Measurements from ENCODE around the gene ADSL. TPM values are rescaled to one million over a fixed set of nuclear protein-coding genes. Genes with fewer than 3 reads are reported as not detected.

The ADSL gene
- total RNA-seq, 2 experiments from 2014 or later, result 117 to 137 TPM

GRCh38 chr22:40414838-40415505 lies 68.7 kb downstream of the ADSL start:
- Histone ChIP-seq H4K20me1 (ENCODE audit: insufficient read depth, low read length) (no peaks in the 10 kb centered on the region), H3K79me2 (ENCODE audit: insufficient read depth, low read depth, low read length) (peaks cover 3% of the 10 kb centered on the region; the same call in 1 of the 2 replicates), H3K4me1 (ENCODE audit: insufficient read depth, low read length, poor library complexity, severe bottlenecking) (peaks cover 99% of the 10 kb centered on the region), H3K9me3 (ENCODE audit: low read length) (no peaks in the 10 kb centered on the region), H3K4me3 (ENCODE audit: low read depth, low read length, poor library complexity, severe bottlenecking) (peak overlapping the region; percentile 61), H2AFZ (ENCODE audit: low read length) (no peak overlapping the region), H3K4me2 (ENCODE audit: low read length) (peak overlapping the region; percentile 93), H3K27ac (ENCODE audit: low read depth, low read length, poor library complexity, severe bottlenecking) (peak overlapping the region; percentile 98), H3K9me2 (ENCODE audit: insufficient read depth, low read length) (no peaks in the 10 kb centered on the region), H3K36me3 (ENCODE audit: insufficient read depth, low read length) (peaks cover 75% of the 10 kb centered on the region)
- DNase-seq (ENCODE audit: low spot score), result peak; percentile 74
- TSS peak; percentile 88 for BruUV-seq (replicated peaks)
- ChIA-PET POLR2A (interaction anchor here (0.5 to 2.1 kb wide), 14 partner anchors 14 to 358 kb away, joined by 3 to 13 read pairs (median 4); no protein-coding TSS in a partner anchor), CTCF (ENCODE audit: unreplicated experiment) (interaction anchor here (0.9 to 1.7 kb wide), 4 partner anchors 13 to 30 kb away, joined by 3 to 6 read pairs (median 4); no protein-coding TSS in a partner anchor)
- TF ChIP-seq EZH2phosphoT487 (IDR thresholded peaks at IDR 0.05; ENCODE audit: borderline replicate concordance, low read depth, low read length) (no peak), CTCF (conservative IDR thresholded peaks at IDR 0.05; ENCODE audit: low read length) (0 out of 2 replicates have a peak, but pooled peaks have one; percentile 28)
- intact Hi-C loops (cut with micrococcal nuclease; ENCODE audit: unreplicated experiment), result loop anchor here (1.0 to 2.0 kb wide), 3 partner anchors 21 to 222 kb away; partner anchors contain the start of gene MRTFA

GRCh38 chr22:40415531-40416266 lies 69.4 kb downstream of the ADSL start:
- POLR2A ChIA-PET, result interaction anchor here (0.5 to 2.9 kb wide), 15 partner anchors 14 to 358 kb away, joined by 3 to 17 read pairs (median 5); no protein-coding TSS in a partner anchor
- H3K9me2 ChIP-seq (ENCODE audit: insufficient read depth, low read length), result no peaks in the 10 kb centered on the region
- peaks cover 75% of the 10 kb centered on the region for H3K36me3 ChIP-seq (ENCODE audit: insufficient read depth, low read length)
- H3K4me1 ChIP-seq (ENCODE audit: insufficient read depth, low read length, poor library complexity, severe bottlenecking), result peaks cover 94% of the 10 kb centered on the region
- intact Hi-C loops (cut with micrococcal nuclease; ENCODE audit: unreplicated experiment), result loop anchor here (2.0 kb wide), 2 partner anchors 39 to 221 kb away; partner anchors contain the start of gene MRTFA
- H4K20me1 ChIP-seq (ENCODE audit: insufficient read depth, low read length), result no peaks in the 10 kb centered on the region
- peak overlapping the region; percentile 93 for H3K4me2 ChIP-seq (ENCODE audit: low read length)
- no peaks in the 10 kb centered on the region for H3K9me3 ChIP-seq (ENCODE audit: low read length)
- CTCF ChIA-PET (ENCODE audit: unreplicated experiment), result interaction anchor here (0.9 to 1.7 kb wide), 4 partner anchors 13 to 31 kb away, joined by 3 to 6 read pairs (median 4); no protein-coding TSS in a partner anchor
- peak; percentile 78 for DNase-seq (ENCODE audit: low spot score)
- TF ChIP-seq EZH2phosphoT487 (IDR thresholded peaks at IDR 0.05; ENCODE audit: borderline replicate concordance, low read depth, low read length) (no peak), CTCF (conservative IDR thresholded peaks at IDR 0.05; ENCODE audit: low read length) (no peak)
- no peak overlapping the region for H2AFZ ChIP-seq (ENCODE audit: low read length)
- BruUV-seq (replicated peaks), result no TSS peak
- peak overlapping the region; percentile 98 for H3K27ac ChIP-seq (ENCODE audit: low read depth, low read length, poor library complexity, severe bottlenecking)
- H3K4me3 ChIP-seq (ENCODE audit: low read depth, low read length, poor library complexity, severe bottlenecking), result peak overlapping the region; percentile 61
- peaks cover 3% of the 10 kb centered on the region; the same call in 1 of the 2 replicates for H3K79me2 ChIP-seq (ENCODE audit: insufficient read depth, low read depth, low read length)
